NCI-H1436 (cell line): ENCODE data around the gene CALN1.
"Not testable (repeated sequence)": the region's sequence is repeated elsewhere in the genome, so short reads cannot be mapped to it uniquely, and the experiment has no call there.

ENCODE experiments used
- DNase-seq: peaks from one replicate; lab custom pipeline; 2025; lab: John Stamatoyannopoulos, UW

CALN1 gene

DNA sequence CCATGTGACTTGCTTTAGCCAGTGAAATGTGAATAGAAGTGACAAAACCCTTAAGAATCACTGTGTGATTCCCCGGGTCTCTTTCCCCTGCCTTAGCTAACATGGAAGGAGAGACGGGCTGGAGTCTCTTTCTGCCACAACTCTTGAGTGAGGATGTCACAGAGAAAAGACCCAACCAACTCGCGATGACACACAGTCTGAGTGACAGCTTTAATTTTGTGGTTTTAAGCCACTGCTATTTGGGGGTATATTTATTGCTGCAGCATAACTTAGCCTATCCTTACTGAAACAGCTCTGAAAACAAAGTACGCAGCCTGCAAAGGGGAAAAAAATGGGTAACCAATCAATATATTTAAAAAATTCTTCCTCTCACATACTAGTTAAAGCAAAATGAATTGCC lies 319.4 kb downstream of the CALN1 start:
- no peak for DNase-seq

- DNase-seq = no peak
These were observed 324.2 kb downstream of the CALN1 start for GRCh38 chr7:72087926-72088325.

- DNase-seq = no peak
These were observed 331.1 kb downstream of the CALN1 start for GRCh38 chr7:72080865-72081510.

GRCh38 chr7:72080341-72080766 lies 331.8 kb downstream of the CALN1 start:
- no peak for DNase-seq

- no peak for DNase-seq
These were observed 333.3 kb downstream of the CALN1 start for GRCh38 chr7:72078856-72079255.

DNA sequence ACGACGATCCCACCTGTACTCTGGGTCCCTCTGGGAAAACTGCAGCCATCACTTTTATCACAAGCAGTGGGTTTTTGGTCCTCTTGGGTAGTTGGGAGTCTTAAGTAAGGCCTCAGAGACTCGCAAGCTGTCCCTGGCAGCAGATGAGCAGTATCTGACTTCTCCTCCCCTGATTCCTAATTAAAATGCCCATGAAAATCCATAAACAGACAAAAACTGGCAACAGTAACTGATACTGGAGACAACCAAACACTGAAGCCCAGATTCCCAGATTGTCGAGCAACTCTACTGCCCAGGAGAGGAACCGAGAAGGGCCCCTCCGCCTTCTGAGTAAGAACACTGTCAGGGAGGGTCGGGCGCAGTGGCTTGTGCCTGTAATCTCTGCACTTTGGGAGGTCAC lies 333.8 kb downstream of the CALN1 start:
- DNase-seq = no peak

DNA sequence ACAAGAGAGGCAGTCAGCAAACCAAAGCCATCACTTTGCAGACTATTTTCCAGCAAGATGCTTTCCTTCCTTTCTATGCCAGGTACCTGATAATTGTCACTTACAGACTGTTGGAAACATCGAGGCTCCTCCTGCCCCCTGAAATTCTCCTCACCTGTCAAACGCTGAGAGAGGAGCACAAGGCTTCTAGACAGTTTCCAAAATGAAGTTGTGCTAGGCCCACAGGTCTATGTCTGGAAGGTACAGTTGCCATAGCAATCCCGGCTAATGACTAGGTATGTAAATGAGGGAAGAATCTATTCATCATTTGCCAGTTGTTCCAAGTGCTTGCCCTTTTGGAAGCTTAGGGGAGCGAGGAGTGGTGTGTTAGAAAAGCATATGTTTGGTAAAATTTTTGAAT lies 334.4 kb downstream of the CALN1 start:
- DNase-seq = no peak

- DNase-seq = no peak
These were observed 339.2 kb downstream of the CALN1 start for GRCh38 chr7:72072901-72073300.

DNA sequence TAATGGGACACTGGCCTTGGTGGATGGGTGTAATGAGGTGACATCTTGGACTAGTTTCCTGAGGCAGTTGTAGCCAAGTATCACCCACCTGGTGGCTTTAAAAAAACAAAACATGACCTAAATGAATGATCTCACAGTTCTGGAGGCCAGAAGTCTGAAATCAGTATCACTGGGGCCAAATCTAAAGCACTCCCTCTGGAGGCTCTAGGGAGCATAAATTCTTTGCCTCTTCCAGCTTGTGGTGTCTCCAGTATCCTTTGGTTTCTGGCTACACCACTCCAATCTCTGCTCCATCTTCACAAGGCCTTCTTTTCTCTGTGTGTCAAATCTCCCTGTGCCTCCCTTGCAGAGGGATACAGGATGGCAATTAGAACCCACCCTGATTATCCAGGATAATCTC lies 342.9 kb downstream of the CALN1 start:
- DNase-seq = no peak

GRCh38 chr7:72065764-72066163 lies 346.4 kb downstream of the CALN1 start:
- DNase-seq = not testable (repeated sequence)

GRCh38 chr7:72064916-72065315 lies 347.2 kb downstream of the CALN1 start:
- no peak for DNase-seq

GRCh38 chr7:72063330-72063729 lies 348.8 kb downstream of the CALN1 start:
- DNase-seq = no peak

- no peak for DNase-seq
These were observed 349.5 kb downstream of the CALN1 start for GRCh38 chr7:72062666-72063065.

DNA sequence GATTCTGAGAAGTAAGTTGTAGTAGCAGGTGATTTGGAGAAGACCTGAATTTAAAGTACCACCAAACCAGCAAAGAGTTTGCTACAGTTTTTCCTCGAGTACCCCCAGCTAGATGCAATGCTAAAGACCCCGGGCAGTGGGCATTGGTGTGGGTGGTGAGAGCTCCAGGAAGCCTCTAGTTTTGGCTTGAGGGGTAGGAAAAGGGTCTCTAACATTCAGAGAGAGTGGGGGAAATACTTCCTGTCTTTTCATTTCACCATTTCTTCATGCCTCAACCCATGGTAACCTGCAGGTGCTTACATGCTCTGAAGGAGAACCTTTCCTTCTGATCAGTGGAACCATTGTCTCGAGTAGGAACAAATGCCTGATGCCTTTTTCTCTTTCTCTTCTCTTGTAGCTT lies 352.2 kb downstream of the CALN1 start:
- DNase-seq = no peak

DNA sequence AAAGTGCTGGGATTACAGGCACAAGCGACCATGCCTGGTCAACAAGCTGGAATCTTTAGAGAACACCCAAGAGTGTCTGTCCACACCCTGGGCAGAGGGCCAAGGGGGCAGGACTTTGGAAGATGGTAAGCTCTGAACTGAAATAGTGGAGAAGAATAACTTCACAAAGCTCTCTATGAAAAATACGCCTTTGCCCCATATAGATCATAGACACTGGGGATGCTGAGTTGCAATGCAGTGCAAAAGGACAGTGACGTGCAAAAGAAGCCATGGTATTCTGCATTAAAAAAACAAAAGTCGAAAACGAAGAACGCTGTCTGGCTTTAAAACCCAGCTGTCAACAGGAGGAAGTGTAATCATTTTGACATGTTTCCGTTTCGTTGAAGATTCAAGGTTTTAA lies 353.6 kb downstream of the CALN1 start:
- DNase-seq = no peak

DNA sequence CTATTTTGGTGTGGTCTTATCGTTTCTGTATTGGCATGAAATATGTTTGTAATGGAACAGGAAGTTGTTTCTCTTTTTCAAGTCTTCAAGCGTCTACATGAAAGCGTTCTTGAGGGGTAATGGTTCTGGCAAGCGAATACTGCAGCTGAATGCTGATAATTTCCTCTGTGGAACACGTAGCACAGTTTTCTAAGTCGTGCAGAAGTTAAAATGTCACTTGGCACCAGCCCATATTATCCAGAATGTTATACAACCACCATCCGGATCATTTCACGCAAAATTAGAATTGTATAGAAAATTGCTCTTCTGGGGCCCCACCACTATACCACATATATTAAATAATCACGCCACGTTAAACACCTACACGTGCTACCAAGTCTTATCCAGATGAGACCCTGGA lies 354.3 kb downstream of the CALN1 start:
- DNase-seq = no peak

GRCh38 chr7:72057231-72057630 lies 354.9 kb downstream of the CALN1 start:
- no peak for DNase-seq

DNA sequence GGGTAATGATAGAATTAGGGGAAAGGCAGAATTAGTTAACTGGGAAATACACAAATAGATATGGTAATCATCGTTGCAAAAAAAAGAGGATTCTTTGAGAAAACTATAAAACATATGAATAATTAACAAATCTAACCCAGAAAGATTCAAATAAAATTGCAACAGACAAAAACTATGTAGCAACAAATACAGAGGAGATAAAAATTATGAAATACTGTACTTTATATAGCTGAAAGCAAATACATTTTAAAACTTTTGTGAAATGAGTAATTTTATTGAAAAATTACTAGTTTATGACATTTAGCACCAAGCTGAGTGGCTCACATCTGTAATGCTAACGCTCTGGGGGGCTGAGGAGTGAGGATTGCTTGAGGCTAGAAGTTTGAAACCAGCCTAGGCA lies 356.7 kb downstream of the CALN1 start:
- DNase-seq = no peak

DNA sequence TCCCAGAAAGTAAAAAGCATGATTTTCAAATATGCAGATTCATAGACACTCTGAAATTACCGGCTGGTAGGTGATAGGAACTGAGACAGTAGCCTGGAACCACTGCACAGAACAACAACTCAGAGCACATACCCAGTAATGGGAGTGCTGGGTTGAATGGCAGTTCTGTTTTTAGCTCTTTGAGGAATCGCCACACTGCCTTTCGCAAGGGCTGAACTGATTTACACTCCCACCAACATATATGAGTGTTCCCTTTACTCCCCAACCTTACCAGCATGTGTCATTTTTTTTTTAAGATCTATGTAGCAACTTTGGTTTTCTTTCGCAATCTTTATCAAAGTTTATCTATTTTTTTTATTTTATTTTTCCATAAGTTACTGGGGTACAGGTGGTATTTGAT lies 358.8 kb downstream of the CALN1 start:
- no peak for DNase-seq

- DNase-seq = no peak
These were observed 363.7 kb downstream of the CALN1 start for GRCh38 chr7:72048420-72048819.

GRCh38 chr7:72042855-72043254 lies 369.3 kb downstream of the CALN1 start:
- no peak for DNase-seq

DNA sequence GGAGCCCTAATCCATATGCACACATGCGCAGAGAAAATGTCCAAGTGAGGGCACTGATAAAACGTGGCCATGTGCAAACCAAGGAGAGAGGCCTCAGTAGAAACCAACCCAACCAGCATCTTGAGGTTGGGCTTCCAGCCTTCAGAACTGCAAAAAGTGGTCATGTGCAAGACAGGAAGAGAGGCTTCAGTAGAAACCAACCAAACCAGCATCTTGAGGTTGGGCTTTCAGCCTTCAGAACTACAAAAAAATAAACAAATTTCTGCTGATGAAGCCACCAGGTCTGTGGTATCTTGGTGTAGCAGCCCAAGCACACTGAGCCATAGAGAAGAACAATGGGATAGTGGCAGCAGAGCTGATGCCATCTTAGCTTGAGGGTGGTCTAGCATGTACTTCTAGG lies 371.5 kb downstream of the CALN1 start:
- DNase-seq = no peak

DNA sequence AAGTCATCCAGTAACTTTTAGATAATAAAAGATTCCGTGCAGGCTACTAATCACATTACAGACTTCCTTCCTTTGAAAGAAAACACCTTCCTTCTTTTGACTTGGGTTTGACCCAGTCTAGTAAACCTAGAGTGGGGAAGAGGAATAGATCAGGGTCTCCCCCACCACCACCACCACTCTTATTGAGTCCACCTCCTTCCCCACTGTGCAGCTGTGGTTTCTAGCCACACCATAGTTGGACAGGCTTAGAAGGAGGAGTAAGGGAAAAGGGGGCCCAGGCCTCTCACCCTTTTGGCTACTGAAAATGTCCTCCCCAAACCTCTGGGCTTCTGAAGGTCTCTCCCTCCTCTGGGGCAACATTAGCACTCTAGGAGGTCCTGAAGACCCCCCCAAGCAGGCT lies 372.7 kb downstream of the CALN1 start:
- no peak for DNase-seq

DNA sequence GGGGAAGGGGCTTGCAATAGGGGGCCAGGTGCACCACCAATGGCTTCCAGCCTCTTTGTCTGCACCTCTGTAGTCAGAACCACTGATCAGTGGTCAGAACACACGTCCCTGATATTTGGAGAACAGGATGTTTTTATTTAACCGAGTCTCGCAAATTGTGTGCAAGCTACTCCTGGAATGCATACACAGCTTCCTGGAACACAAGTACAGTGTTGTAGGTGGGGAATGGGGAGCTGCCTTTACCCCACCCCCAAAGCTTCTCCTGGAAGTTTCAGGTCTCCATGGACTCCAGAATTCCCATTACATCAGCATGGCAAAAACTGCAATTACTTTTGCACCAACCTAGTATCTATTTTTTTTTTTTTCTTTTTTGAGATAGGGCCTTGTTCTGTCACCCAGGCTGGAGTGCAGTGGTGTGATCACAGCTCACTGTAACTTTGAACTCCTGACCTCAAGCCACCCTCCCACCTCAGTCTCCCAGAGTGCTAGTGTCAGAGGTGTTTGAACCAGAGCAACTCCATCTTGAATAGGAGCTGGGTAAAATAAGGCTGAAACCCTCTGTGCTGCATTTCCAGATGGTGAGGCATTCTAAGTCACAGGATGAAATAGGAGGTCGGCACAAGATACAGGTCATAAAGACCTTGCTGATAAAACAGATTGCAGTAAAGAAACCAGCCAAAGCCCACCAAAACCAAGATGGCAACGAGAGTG lies 374.0 kb downstream of the CALN1 start:
- DNase-seq = no peak
